ENCODE data around the gene MUC12. TPM values are rescaled to one million over a fixed set of nuclear protein-coding genes. Genes with fewer than 3 reads are reported as not detected.

The MUC12 gene
- polyA plus RNA-seq, 1 donor (not counting 4 experiments of a cell fraction or from before 2014, with no cell fraction given): 0.24 TPM

- H3K27me3 ChIP-seq (ENCODE audit: control insufficient read depth, extremely low read depth, insufficient read depth, low read length): peaks cover 3% of the 10 kb centered on the region
Observed at GRCh38 chr7:101068401-101068800, 99.0 kb downstream of the MUC12 start.

More at GRCh38 chr7:101068401-101068800, 99.0 kb downstream of the MUC12 start:
- dilution Hi-C loops (cut with MboI; ENCODE audit: extremely low pct_ligation_motif_present, low sequenced_read_pairs): no loop called here
- Histone ChIP-seq H3K4me3 (ENCODE audit: control insufficient read depth in 2 of 3, extremely low read depth in 1 of 3, insufficient read depth in 2 of 3, low read depth in 1 of 3, low read length in 3 of 3) (no peak overlapping the region), H2AFZ (ENCODE audit: control insufficient read depth, low read length) (no peak overlapping the region), H3K4me1 (ENCODE audit: control insufficient read depth, extremely low read depth, insufficient read depth, low read length) (no peaks in the 10 kb centered on the region), H3K36me3 (ENCODE audit: control insufficient read depth in 2 of 2, extremely low read depth in 1 of 2, insufficient read depth in 2 of 2, low read length in 2 of 2) (no peaks in the 10 kb centered on the region), H3K4me2 (ENCODE audit: control insufficient read depth, extremely low read depth, insufficient read depth, low read depth, low read length) (no peak overlapping the region), H3K9ac (ENCODE audit: control insufficient read depth, extremely low read depth, insufficient read depth, low read length) (no peak overlapping the region), H3K9me1 (ENCODE audit: control insufficient read depth, extremely low read depth, insufficient read depth, low read length) (no peaks in the 10 kb centered on the region), H3K9me3 (ENCODE audit: control insufficient read depth, low read depth, low read length) (no peaks in the 10 kb centered on the region), H3K79me2 (ENCODE audit: control insufficient read depth, insufficient read depth, low read length) (no peaks in the 10 kb centered on the region), H3K27ac (ENCODE audit: control insufficient read depth, insufficient read depth, low read length) (no peak overlapping the region), H4K20me1 (ENCODE audit: control insufficient read depth, extremely low read depth, insufficient read depth, low read length) (no peaks in the 10 kb centered on the region)
- DNase-seq (ENCODE audit: low read depth, low spot score): no peak
- no peak for FAIRE-seq
- TF ChIP-seq CTCF (optimal IDR thresholded peaks at IDR 0.05 in 1 of 3, IDR thresholded peaks at IDR 0.05 in 1 of 3, conservative IDR thresholded peaks at IDR 0.05 in 1 of 3; ENCODE audit: extremely low read depth in 1 of 3, insufficient read depth in 2 of 3, low read length in 3 of 3): no peak

Small RNA genes within 50 kb of the gene (small RNA-seq; reads per million reads assigned to genes)
- 0 reads per million in 3 experiments for gene RPS29P15 (ENCODE audit: insufficient read length in 3 of 3, low read depth in 3 of 3, low replicate concordance in 1 of 3)

Other genes with a start within 250 kb of the MUC12 start
- 0.35 to 0.86 TPM (median 0.41 TPM) in 3 replicates for gene EPO, start 249.1 kb upstream of the MUC12 start, polyA plus RNA-seq
- 0.09 to 0.36 TPM (median 0.14 TPM) in 3 replicates for gene ZAN, start 236.0 kb upstream of the MUC12 start, polyA plus RNA-seq
- 61.4 to 74.5 TPM (median 71.4 TPM) in 3 replicates for gene EPHB4, start 142.0 kb upstream of the MUC12 start, polyA plus RNA-seq
- 14.5 to 24.9 TPM (median 19.8 TPM) in 3 replicates for gene SLC12A9, start 116.9 kb upstream of the MUC12 start, polyA plus RNA-seq
- 83.8 to 106 TPM (median 93.7 TPM) in 3 replicates for gene TRIP6, start 102.2 kb upstream of the MUC12 start, polyA plus RNA-seq
- gene SRRT, start 94.5 kb upstream of the MUC12 start, polyA plus RNA-seq: 23.1 to 54.5 TPM (median 42.2 TPM) in 3 replicates
- 1.0 to 1.4 TPM (median 1.2 TPM) in 3 replicates for gene UFSP1, start 79.8 kb upstream of the MUC12 start, polyA plus RNA-seq
- gene ACHE, start 73.7 kb upstream of the MUC12 start, polyA plus RNA-seq: 0.07 to 0.30 TPM (median 0.20 TPM) in 3 replicates
- gene MUC3A, start 20.0 kb upstream of the MUC12 start, polyA plus RNA-seq: 0.06 to 1.2 TPM (median 0.10 TPM) in 3 replicates
- gene MUC17, start 50.5 kb downstream of the MUC12 start, polyA plus RNA-seq: not detected in 3 replicates
- gene TRIM56, start 115.9 kb downstream of the MUC12 start, polyA plus RNA-seq: 3.0 to 3.9 TPM (median 3.6 TPM) in 3 replicates
- gene SERPINE1, start 157.5 kb downstream of the MUC12 start, polyA plus RNA-seq: 522 to 820 TPM (median 808 TPM) in 3 replicates
- gene AP1S1, start 184.9 kb downstream of the MUC12 start, polyA plus RNA-seq: 279 to 310 TPM (median 289 TPM) in 3 replicates
- gene VGF, start 196.0 kb downstream of the MUC12 start, polyA plus RNA-seq: 0.04 to 0.06 TPM in 2 of 3 replicates, not detected in the other
- not detected in 3 replicates for gene NAT16, start 210.7 kb downstream of the MUC12 start, polyA plus RNA-seq
- gene MOGAT3, start 231.5 kb downstream of the MUC12 start, polyA plus RNA-seq: not detected in 3 replicates
- gene PLOD3, start 248.0 kb downstream of the MUC12 start, polyA plus RNA-seq: 31.6 to 71.6 TPM (median 36.1 TPM) in 3 replicates
- 46.4 to 63.1 TPM (median 47.5 TPM) in 3 replicates for gene ZNHIT1, start 248.6 kb downstream of the MUC12 start, polyA plus RNA-seq

Measured in keratinocyte (primary cell).